ENCODE results near the gene GALNT7. TPM values are rescaled to one million over a fixed set of nuclear protein-coding genes. Genes with fewer than 3 reads are reported as not detected.

Gene GALNT7
- total RNA-seq, 1 donor from 2014 or later: 25.9 TPM

DNA sequence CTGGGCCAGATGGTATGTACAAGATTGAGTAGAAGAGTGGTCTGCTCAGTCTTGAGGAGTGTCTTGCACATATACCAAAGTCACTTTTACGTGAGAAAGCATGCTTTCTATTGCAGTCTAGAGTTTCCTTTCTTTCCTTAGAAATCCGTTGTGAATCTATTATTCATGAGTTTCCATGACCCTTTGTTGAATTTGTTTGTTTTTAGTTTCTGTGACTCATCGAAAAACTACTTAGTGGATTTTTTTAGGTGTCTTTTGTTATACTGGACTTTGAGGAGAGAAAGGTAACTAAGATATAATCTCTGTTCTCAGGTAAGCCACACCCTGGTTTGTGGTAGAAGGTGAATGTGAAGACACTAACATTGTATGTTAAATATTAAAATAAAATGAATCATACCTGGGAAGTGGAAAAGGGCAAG lies 23.0 kb downstream of the GALNT7 start:
- Mint-ChIP-seq H3K36me3 (ENCODE audit: low read depth) (no peaks in the 10 kb centered on the region), H3K27ac (peak overlapping the region; percentile 79), H3K4me1 (peaks cover 34% of the 10 kb centered on the region), H3K9me3 (no peaks in the 10 kb centered on the region), H3K4me3 (peak overlapping the region; percentile 29), H3K27me3 (no peaks in the 10 kb centered on the region)
- DNase-seq: no peak
- intact Hi-C loops (cut with micrococcal nuclease): loop anchor here (2.0 kb wide), 1 partner anchor 23 kb away; the partner anchor contains the start of gene GALNT7

DNA sequence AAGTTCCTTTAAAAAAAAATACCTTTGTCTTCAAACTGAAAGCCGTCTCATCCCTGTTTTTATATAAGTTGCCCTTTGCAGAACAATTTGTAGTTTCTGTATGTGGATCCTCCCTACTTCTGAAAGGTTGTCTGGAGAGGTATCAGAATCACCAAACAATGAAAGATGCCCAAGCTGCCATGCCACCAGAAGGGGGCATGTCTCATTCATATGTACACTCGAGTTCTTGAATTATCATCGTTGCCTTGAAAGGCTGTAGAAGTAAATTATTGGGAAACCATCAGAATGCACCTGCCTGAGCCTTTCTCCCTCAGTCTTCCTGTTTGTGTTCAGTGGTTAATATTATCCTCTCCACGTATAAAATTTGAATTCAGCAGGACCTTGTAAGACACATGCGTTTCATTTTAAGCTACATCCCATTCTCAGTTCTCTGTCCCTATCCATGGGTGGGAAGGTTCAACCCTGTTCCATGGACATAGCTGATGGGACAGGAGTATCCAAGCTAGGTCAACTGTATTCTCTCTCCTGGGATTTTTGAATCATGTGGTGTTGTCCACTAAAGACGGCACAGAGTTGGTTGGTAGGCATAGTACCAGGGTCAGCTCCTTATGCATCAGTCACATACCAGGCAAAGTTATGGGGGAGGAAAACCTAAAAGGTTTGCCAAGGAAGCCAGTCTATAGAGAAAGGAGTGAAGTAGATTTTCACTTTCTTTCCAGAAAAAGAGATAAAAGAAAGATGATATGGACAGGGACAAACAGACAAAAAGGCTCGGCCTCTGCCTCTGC lies 24.0 kb downstream of the GALNT7 start:
- Mint-ChIP-seq H3K9me3 (no peaks in the 10 kb centered on the region), H3K4me3 (no peak overlapping the region), H3K36me3 (ENCODE audit: low read depth) (no peaks in the 10 kb centered on the region), H3K27me3 (no peaks in the 10 kb centered on the region), H3K27ac (peak overlapping the region; percentile 54), H3K4me1 (peaks cover 34% of the 10 kb centered on the region)
- peak; percentile 50 for DNase-seq
- intact Hi-C loops (cut with micrococcal nuclease): no loop called here

DNA sequence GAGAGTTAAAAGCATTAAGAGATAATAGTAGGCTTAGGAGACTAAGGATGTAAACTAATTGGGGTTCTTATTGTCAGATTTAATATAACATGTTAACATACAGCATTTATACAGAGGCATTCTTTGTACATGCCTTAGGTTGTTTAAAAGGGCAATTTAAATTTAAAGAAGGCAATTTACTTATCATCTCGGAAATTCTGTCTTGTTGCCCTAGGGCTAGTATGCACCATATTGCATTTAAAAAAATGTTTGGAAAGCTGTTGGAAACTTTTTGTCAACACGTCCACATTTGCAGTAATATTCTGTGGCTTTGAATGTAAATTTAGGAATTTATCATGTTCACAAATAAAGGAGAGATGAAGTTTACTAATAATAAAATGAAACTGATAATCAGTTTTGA lies 25.5 kb downstream of the GALNT7 start:
- Mint-ChIP-seq H3K36me3 (ENCODE audit: low read depth) (no peaks in the 10 kb centered on the region), H3K27ac (no peak overlapping the region)
- intact Hi-C loops (cut with micrococcal nuclease): no loop called here

DNA sequence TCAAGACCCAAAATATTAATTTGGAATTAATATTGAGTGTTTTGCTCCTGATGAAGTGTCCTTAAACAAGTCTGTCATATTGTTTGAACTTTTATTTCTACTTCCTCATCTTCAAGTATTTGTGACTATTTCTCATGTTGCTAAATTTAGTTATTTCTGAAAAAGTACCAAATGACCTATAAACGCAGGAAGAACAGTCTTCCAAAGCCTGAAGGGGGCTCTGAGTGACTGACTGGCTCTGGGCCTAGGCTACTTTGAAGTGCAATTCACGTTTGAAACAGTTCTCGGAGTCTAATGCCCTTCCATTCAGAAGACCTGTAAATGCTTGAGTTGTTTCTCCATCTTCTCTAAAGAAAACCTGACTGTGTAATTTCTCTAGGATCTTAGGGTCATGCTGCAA lies 26.5 kb downstream of the GALNT7 start:
- no peak overlapping the region for H3K27ac Mint-ChIP-seq
- DNase-seq: peak; percentile 14
- H3K4me3 Mint-ChIP-seq: no peak overlapping the region
- intact Hi-C loops (cut with micrococcal nuclease): no loop called here
- H3K9me3 Mint-ChIP-seq: no peaks in the 10 kb centered on the region
- H3K4me1 Mint-ChIP-seq: peaks cover 27% of the 10 kb centered on the region
- H3K36me3 Mint-ChIP-seq (ENCODE audit: low read depth): no peaks in the 10 kb centered on the region
- H3K27me3 Mint-ChIP-seq: no peaks in the 10 kb centered on the region

More for the DNA sequence above, 25.5 kb downstream of the GALNT7 start:
- Mint-ChIP-seq H3K27me3 (no peaks in the 10 kb centered on the region), H3K9me3 (no peaks in the 10 kb centered on the region), H3K4me3 (no peak overlapping the region), H3K4me1 (peaks cover 30% of the 10 kb centered on the region)
- DNase-seq: peak; percentile 4

DNA sequence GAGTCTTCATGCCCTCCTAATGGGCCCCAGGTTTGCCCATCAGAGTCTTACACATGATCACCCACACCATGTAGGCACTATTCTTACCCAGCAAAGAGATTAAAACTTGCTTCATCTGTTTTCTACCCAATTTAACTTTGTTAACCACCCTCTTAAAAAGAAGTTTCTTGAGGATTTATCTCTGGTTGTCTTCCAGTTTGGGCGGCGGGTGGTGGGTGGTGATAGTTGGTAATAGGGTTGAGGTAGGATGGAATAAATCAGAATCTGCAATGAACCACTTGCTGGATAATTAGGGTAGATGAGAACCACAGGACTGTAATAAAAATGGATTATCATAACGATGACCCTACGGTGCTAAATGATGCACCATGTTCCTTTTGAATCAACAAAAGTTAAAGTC lies 30.9 kb downstream of the GALNT7 start:
- Mint-ChIP-seq H3K27ac (no peak overlapping the region), H3K4me1 (peaks cover 2% of the 10 kb centered on the region), H3K36me3 (ENCODE audit: low read depth) (peaks cover 7% of the 10 kb centered on the region), H3K9me3 (peaks cover 4% of the 10 kb centered on the region), H3K27me3 (no peaks in the 10 kb centered on the region), H3K4me3 (no peak overlapping the region)
- DNase-seq: no peak
- intact Hi-C loops (cut with micrococcal nuclease): no loop called here

DNA sequence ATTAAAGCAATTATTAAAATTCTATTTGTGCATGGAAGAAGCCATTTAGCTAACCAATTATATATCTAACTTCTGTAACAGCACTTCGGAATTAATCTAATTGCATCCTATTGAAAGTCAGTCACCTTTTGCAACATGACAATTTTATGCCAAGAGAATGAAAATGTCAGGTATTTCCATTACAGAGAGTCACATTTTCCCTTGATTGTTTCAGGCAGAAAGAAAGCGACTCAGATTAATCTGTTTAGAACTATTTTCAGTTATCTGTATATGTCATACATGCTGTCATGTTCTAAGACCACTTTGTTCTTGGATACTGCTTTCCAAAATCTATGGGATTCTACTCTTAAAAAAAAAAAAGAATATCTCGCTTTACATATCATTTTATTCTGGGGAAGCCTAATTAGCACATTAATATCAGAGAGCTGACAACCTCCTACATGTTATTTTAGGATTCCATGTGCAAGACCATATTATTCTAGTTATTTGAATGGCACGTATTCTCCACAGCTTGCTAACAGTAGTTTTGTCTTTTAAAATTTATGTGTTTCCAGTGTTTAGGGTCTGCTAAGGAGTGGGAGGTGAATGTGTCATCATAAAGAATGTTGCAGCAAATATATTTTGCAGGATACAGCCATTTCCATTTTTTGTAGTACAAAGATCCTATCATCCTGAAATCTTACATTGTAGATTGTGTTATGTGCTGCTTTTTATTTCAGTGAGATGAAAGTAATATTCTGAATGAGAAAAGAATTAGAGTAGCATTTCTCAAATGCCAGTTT lies 31.7 kb downstream of the GALNT7 start:
- Mint-ChIP-seq H3K4me3 (no peak overlapping the region), H3K4me1 (peaks cover 2% of the 10 kb centered on the region), H3K36me3 (ENCODE audit: low read depth) (peaks cover 7% of the 10 kb centered on the region), H3K9me3 (peaks cover 4% of the 10 kb centered on the region), H3K27me3 (no peaks in the 10 kb centered on the region), H3K27ac (no peak overlapping the region)
- DNase-seq: no peak
- intact Hi-C loops (cut with micrococcal nuclease): no loop called here

DNA sequence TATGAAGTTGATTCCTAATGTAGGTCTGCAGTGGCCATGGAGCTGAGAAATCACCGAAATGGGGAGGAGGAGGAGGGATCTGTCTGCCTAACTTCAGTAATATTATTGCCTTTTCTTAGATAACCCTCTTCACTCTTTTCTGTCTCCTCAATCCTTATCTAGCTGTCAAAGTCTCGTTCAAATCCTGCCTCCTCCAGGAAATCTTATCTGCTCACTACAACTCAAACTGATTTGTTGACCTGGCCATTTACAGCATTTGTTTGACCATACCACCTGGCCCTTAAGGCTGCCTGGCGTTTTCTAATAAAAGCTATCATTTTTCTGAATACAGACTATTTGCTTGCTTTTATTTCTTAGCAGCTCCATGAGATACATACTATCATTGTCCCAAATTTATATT lies 33.8 kb downstream of the GALNT7 start:
- Mint-ChIP-seq H3K36me3 (ENCODE audit: low read depth) (peaks cover 12% of the 10 kb centered on the region), H3K9me3 (peaks cover 4% of the 10 kb centered on the region), H3K4me1 (no peaks in the 10 kb centered on the region), H3K27me3 (no peaks in the 10 kb centered on the region), H3K4me3 (no peak overlapping the region), H3K27ac (no peak overlapping the region)
- no peak for DNase-seq
- intact Hi-C loops (cut with micrococcal nuclease): no loop called here

DNA sequence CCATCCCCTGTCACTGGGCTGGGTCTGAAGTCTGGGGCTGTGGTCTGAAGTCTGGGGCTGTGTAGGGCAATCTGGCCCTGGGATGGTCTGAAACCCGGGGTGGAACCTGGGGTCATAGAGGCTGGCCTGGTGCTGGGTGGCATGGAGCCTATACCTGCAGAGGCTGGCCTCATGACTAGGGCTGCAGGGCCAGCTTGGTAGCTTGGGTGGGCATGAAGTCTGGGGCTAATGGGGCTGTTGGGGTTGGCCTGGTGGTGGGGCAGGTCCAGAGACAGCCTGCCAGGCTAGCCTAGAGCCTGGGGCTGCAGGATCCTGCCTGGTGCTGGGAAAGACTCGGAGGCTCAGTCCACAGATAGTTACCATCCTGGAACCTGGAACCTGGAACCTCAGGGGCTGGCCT lies 37.0 kb downstream of the GALNT7 start:
- intact Hi-C loops (cut with micrococcal nuclease): no loop called here

DNA sequence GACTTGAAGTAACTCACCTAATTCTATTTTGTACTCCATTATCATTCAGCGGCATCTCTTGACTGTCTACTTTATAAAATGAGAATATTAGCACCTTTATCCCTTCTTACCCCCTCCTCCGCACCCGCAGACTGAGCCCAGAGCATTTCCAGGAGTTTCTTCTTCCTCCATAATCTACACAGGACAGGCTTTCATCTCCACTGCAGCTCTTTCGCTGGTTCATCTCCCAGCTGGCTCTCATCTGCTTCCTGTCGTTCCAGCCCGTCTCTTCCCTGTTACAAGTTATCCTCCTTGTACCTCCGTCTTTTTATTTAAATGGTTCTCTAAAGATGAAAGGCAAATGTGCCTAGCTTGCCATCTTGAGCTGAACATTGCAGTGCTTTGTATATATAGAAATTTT lies 39.8 kb downstream of the GALNT7 start:
- H3K4me3 Mint-ChIP-seq: no peak overlapping the region
- H3K9me3 Mint-ChIP-seq: peaks cover 4% of the 10 kb centered on the region
- H3K36me3 Mint-ChIP-seq (ENCODE audit: low read depth): peaks cover 12% of the 10 kb centered on the region
- H3K27me3 Mint-ChIP-seq: no peaks in the 10 kb centered on the region
- peaks cover 6% of the 10 kb centered on the region for H3K4me1 Mint-ChIP-seq
- no peak for DNase-seq
- intact Hi-C loops (cut with micrococcal nuclease): no loop called here
- H3K27ac Mint-ChIP-seq: no peak overlapping the region

More for the DNA sequence above, 37.0 kb downstream of the GALNT7 start:
- Mint-ChIP-seq H3K27ac (no peak overlapping the region), H3K4me1 (no peaks in the 10 kb centered on the region), H3K4me3 (no peak overlapping the region), H3K36me3 (ENCODE audit: low read depth) (peaks cover 12% of the 10 kb centered on the region), H3K27me3 (no peaks in the 10 kb centered on the region), H3K9me3 (peaks cover 4% of the 10 kb centered on the region)
- no peak for DNase-seq

DNA sequence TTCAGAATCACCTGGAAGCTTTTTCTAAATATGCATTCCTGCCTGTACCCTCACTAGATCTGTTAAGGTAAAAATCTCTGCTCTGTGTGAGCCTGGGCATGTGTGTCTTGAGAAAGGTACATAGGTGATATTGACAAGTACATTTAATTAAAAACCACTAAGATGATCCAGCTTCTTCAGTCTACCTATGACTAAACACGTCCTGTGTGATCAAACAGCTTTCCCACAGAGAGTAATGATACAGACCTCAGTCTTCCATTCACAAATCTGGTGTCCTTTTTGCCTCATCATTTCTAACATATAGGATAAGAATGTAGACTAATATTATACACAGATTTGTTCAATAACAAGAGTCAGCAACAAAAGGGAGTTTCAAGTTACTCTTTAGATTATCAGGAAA lies 42.6 kb downstream of the GALNT7 start:
- intact Hi-C loops (cut with micrococcal nuclease): no loop called here
- peaks cover 6% of the 10 kb centered on the region for H3K4me1 Mint-ChIP-seq
- H3K36me3 Mint-ChIP-seq (ENCODE audit: low read depth): peaks cover under 1% of the 10 kb centered on the region
- no peak overlapping the region for H3K4me3 Mint-ChIP-seq
- no peak overlapping the region for H3K27ac Mint-ChIP-seq
- no peaks in the 10 kb centered on the region for H3K27me3 Mint-ChIP-seq
- no peaks in the 10 kb centered on the region for H3K9me3 Mint-ChIP-seq
- DNase-seq: peak; percentile 24

DNA sequence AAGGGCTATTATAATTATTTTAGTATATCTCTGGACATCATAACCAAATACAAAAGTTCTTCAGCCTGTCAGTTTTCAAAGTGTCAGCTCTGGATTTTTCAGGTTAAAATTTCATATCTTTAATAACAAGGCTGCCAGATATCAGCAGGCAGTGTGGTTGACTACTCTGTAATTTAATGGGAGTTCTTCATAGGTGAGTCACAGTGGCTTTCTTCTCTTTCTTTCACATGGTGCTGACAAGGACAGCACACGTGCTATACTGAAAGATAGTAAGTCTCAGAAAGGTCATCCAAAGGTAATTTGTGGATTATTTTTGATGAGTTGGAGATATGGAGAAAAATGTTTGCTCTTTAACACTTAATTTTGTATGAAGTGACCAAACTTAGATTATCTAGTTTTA lies 43.2 kb downstream of the GALNT7 start:
- Mint-ChIP-seq H3K4me3 (no peak overlapping the region), H3K27me3 (no peaks in the 10 kb centered on the region), H3K9me3 (no peaks in the 10 kb centered on the region), H3K36me3 (ENCODE audit: low read depth) (no peaks in the 10 kb centered on the region), H3K4me1 (peaks cover 6% of the 10 kb centered on the region), H3K27ac (no peak overlapping the region)
- DNase-seq: no peak
- intact Hi-C loops (cut with micrococcal nuclease): no loop called here

DNA sequence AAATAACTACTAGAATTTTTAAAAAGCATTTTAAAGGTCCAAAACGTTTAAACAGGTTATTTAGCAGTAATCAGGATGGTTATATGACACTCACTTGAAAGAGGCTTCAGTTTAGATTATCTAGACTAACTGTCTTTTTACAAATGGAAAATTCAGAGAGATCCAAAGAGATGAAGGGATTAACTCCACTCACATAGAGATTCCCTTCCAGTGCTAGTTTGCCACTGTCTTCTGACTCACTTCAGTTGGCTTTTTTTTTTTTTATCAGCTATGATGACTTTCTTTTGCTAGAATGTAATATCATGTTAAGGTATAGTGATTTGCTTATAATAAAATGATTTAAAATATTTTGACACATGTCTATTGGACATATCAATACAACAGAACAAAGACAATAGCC lies 43.8 kb downstream of the GALNT7 start:
- H3K27ac Mint-ChIP-seq: no peak overlapping the region
- no peak for DNase-seq
- peaks cover 6% of the 10 kb centered on the region for H3K4me1 Mint-ChIP-seq
- H3K9me3 Mint-ChIP-seq: no peaks in the 10 kb centered on the region
- H3K36me3 Mint-ChIP-seq (ENCODE audit: low read depth): no peaks in the 10 kb centered on the region
- intact Hi-C loops (cut with micrococcal nuclease): no loop called here
- no peak overlapping the region for H3K4me3 Mint-ChIP-seq
- no peaks in the 10 kb centered on the region for H3K27me3 Mint-ChIP-seq

DNA sequence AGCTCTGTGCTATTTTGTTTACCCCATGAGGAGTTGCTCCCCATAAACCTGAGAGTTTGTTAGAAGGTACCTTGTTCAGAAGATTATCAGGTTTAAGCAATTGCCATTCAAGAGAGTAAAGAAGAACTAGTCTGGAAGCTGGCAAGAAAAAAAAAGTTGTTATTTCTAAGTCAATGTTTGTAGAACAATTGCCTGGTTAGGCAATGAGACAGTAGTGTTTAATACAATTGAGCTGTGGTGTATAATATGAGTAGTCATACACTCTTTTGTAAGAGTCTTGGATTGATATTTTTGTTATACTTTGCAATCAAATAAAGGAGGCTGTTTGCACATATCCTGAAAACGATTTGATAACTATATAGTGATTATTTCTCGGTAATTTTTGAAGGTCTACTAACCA lies 44.7 kb downstream of the GALNT7 start:
- no peak overlapping the region for H3K27ac Mint-ChIP-seq

DNA sequence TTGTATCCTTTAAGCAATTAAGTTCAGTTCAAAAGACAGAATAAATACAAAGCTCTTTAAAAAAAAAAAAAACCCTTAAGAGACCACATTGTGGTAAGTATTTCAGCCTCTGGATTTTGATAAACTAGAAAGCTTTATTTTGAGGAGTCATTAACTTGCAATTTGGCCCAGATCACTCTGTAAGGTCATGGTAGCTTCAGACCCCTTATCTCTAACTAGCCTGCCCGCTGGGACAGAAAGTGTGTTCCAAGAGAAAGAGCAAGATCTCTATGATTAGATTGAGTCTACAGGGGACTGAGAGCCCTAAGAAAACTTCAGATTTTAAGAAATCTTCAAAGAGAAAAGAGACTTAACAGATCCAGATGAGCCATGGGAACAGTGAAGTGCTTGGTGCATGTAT lies 45.6 kb downstream of the GALNT7 start:
- H3K9me3 Mint-ChIP-seq: no peaks in the 10 kb centered on the region
- DNase-seq: no peak
- H3K4me3 Mint-ChIP-seq: no peak overlapping the region
- no peaks in the 10 kb centered on the region for H3K36me3 Mint-ChIP-seq (ENCODE audit: low read depth)
- peaks cover 14% of the 10 kb centered on the region for H3K4me1 Mint-ChIP-seq
- intact Hi-C loops (cut with micrococcal nuclease): no loop called here
- no peaks in the 10 kb centered on the region for H3K27me3 Mint-ChIP-seq
- no peak overlapping the region for H3K27ac Mint-ChIP-seq

More for the DNA sequence above, 44.7 kb downstream of the GALNT7 start:
- H3K9me3 Mint-ChIP-seq: no peaks in the 10 kb centered on the region
- DNase-seq: no peak
- H3K27me3 Mint-ChIP-seq: no peaks in the 10 kb centered on the region
- H3K4me1 Mint-ChIP-seq: peaks cover 10% of the 10 kb centered on the region
- no peak overlapping the region for H3K4me3 Mint-ChIP-seq
- intact Hi-C loops (cut with micrococcal nuclease): no loop called here
- H3K36me3 Mint-ChIP-seq (ENCODE audit: low read depth): no peaks in the 10 kb centered on the region
